ENCODE measurements around the gene TTC28.

Gene TTC28

GRCh38 chr22:28282405-28283067, 397.1 kb downstream of the TTC28 start:
- Histone ChIP-seq H3K36me3 (ENCODE audit: insufficient read depth, insufficient read length, low read length) (no peaks in the 10 kb centered on the region), H3K4me3 (ENCODE audit: insufficient read length, low read depth) (no peak overlapping the region), H3K27me3 (ENCODE audit: insufficient read depth, insufficient read length) (no peaks in the 10 kb centered on the region), H3K9ac (ENCODE audit: insufficient read length, low read depth) (no peak overlapping the region), H3K4me1 (ENCODE audit: insufficient read depth, insufficient read length) (no peaks in the 10 kb centered on the region), H3K9me3 (ENCODE audit: insufficient read depth, low read length) (no peaks in the 10 kb centered on the region)
- no peak for DNase-seq (ENCODE audit: low read depth, low spot score)
- no peak for TF ChIP-seq ZNF274 (IDR thresholded peaks at IDR 0.05; ENCODE audit: low read depth, low read length)
- TF ChIP-seq SUZ12 (IDR thresholded peaks at IDR 0.05; ENCODE audit: extremely low read depth, insufficient read depth, insufficient read length) = no peak
- TF ChIP-seq YY1 (IDR thresholded peaks at IDR 0.05; ENCODE audit: insufficient read depth, insufficient read length) = no peak

GRCh38 chr22:28279888-28280287, 399.8 kb downstream of the TTC28 start:
- H3K27me3 ChIP-seq (ENCODE audit: insufficient read depth, insufficient read length) = no peaks in the 10 kb centered on the region

GRCh38 chr22:28269277-28269676, 410.4 kb downstream of the TTC28 start:
- Histone ChIP-seq H3K4me1 (ENCODE audit: insufficient read depth, insufficient read length) (no peaks in the 10 kb centered on the region), H3K9me3 (ENCODE audit: insufficient read depth, low read length) (no peaks in the 10 kb centered on the region), H3K36me3 (ENCODE audit: insufficient read depth, insufficient read length, low read length) (no peaks in the 10 kb centered on the region), H3K9ac (ENCODE audit: insufficient read length, low read depth) (no peak overlapping the region), H3K4me3 (ENCODE audit: insufficient read length, low read depth) (no peak overlapping the region), H3K27me3 (ENCODE audit: insufficient read depth, insufficient read length) (no peaks in the 10 kb centered on the region)
- DNase-seq (ENCODE audit: low read depth, low spot score) = no peak
- TF ChIP-seq YY1 (IDR thresholded peaks at IDR 0.05; ENCODE audit: insufficient read depth, insufficient read length) (no peak), SUZ12 (IDR thresholded peaks at IDR 0.05; ENCODE audit: extremely low read depth, insufficient read depth, insufficient read length) (no peak), ZNF274 (IDR thresholded peaks at IDR 0.05; ENCODE audit: low read depth, low read length) (no peak)

More at GRCh38 chr22:28279888-28280287, 399.8 kb downstream of the TTC28 start:
- no peak for TF ChIP-seq YY1 (IDR thresholded peaks at IDR 0.05; ENCODE audit: insufficient read depth, insufficient read length)
- no peak for TF ChIP-seq ZNF274 (IDR thresholded peaks at IDR 0.05; ENCODE audit: low read depth, low read length)
- TF ChIP-seq SUZ12 (IDR thresholded peaks at IDR 0.05; ENCODE audit: extremely low read depth, insufficient read depth, insufficient read length) = no peak
- Histone ChIP-seq H3K9me3 (ENCODE audit: insufficient read depth, low read length) (no peaks in the 10 kb centered on the region), H3K4me1 (ENCODE audit: insufficient read depth, insufficient read length) (no peaks in the 10 kb centered on the region), H3K4me3 (ENCODE audit: insufficient read length, low read depth) (no peak overlapping the region), H3K9ac (ENCODE audit: insufficient read length, low read depth) (no peak overlapping the region), H3K36me3 (ENCODE audit: insufficient read depth, insufficient read length, low read length) (no peaks in the 10 kb centered on the region)
- DNase-seq (ENCODE audit: low read depth, low spot score) = no peak

- Histone ChIP-seq H3K4me3 (ENCODE audit: insufficient read length, low read depth) (no peak overlapping the region), H3K9me3 (ENCODE audit: insufficient read depth, low read length) (no peaks in the 10 kb centered on the region), H3K4me1 (ENCODE audit: insufficient read depth, insufficient read length) (no peaks in the 10 kb centered on the region), H3K36me3 (ENCODE audit: insufficient read depth, insufficient read length, low read length) (no peaks in the 10 kb centered on the region), H3K9ac (ENCODE audit: insufficient read length, low read depth) (no peak overlapping the region), H3K27me3 (ENCODE audit: insufficient read depth, insufficient read length) (no peaks in the 10 kb centered on the region)
- DNase-seq (ENCODE audit: low read depth, low spot score) = no peak
- TF ChIP-seq YY1 (IDR thresholded peaks at IDR 0.05; ENCODE audit: insufficient read depth, insufficient read length) = no peak
- no peak for TF ChIP-seq SUZ12 (IDR thresholded peaks at IDR 0.05; ENCODE audit: extremely low read depth, insufficient read depth, insufficient read length)
- no peak for TF ChIP-seq ZNF274 (IDR thresholded peaks at IDR 0.05; ENCODE audit: low read depth, low read length)
Measured at GRCh38 chr22:28268850-28269249, 410.8 kb downstream of the TTC28 start.

- no peaks in the 10 kb centered on the region for H3K9me3 ChIP-seq (ENCODE audit: insufficient read depth, low read length)
- no peak overlapping the region for H3K4me3 ChIP-seq (ENCODE audit: insufficient read length, low read depth)
- no peak for TF ChIP-seq SUZ12 (IDR thresholded peaks at IDR 0.05; ENCODE audit: extremely low read depth, insufficient read depth, insufficient read length)
- no peak for TF ChIP-seq YY1 (IDR thresholded peaks at IDR 0.05; ENCODE audit: insufficient read depth, insufficient read length)
- TF ChIP-seq ZNF274 (IDR thresholded peaks at IDR 0.05; ENCODE audit: low read depth, low read length) = no peak
- no peaks in the 10 kb centered on the region for H3K4me1 ChIP-seq (ENCODE audit: insufficient read depth, insufficient read length)
- no peaks in the 10 kb centered on the region for H3K27me3 ChIP-seq (ENCODE audit: insufficient read depth, insufficient read length)
- H3K36me3 ChIP-seq (ENCODE audit: insufficient read depth, insufficient read length, low read length) = no peaks in the 10 kb centered on the region
- DNase-seq (ENCODE audit: low read depth, low spot score) = no peak
- no peak overlapping the region for H3K9ac ChIP-seq (ENCODE audit: insufficient read length, low read depth)
Measured at GRCh38 chr22:28268171-28268570, 411.5 kb downstream of the TTC28 start.

GRCh38 chr22:28260619-28261018, 419.0 kb downstream of the TTC28 start:
- DNase-seq (ENCODE audit: low read depth, low spot score) = no peak
- H3K27me3 ChIP-seq (ENCODE audit: insufficient read depth, insufficient read length) = no peaks in the 10 kb centered on the region
- no peaks in the 10 kb centered on the region for H3K36me3 ChIP-seq (ENCODE audit: insufficient read depth, insufficient read length, low read length)

GRCh38 chr22:28259774-28260312, 419.8 kb downstream of the TTC28 start:
- no peak for TF ChIP-seq YY1 (IDR thresholded peaks at IDR 0.05; ENCODE audit: insufficient read depth, insufficient read length)
- TF ChIP-seq ZNF274 (IDR thresholded peaks at IDR 0.05; ENCODE audit: low read depth, low read length) = no peak
- TF ChIP-seq SUZ12 (IDR thresholded peaks at IDR 0.05; ENCODE audit: extremely low read depth, insufficient read depth, insufficient read length) = no peak
- DNase-seq (ENCODE audit: low read depth, low spot score) = no peak
- H3K27me3 ChIP-seq (ENCODE audit: insufficient read depth, insufficient read length) = no peaks in the 10 kb centered on the region
- no peak overlapping the region for H3K4me3 ChIP-seq (ENCODE audit: insufficient read length, low read depth)
- no peaks in the 10 kb centered on the region for H3K9me3 ChIP-seq (ENCODE audit: insufficient read depth, low read length)
- no peaks in the 10 kb centered on the region for H3K36me3 ChIP-seq (ENCODE audit: insufficient read depth, insufficient read length, low read length)
- H3K9ac ChIP-seq (ENCODE audit: insufficient read length, low read depth) = no peak overlapping the region
- no peaks in the 10 kb centered on the region for H3K4me1 ChIP-seq (ENCODE audit: insufficient read depth, insufficient read length)

More at GRCh38 chr22:28260619-28261018, 419.0 kb downstream of the TTC28 start:
- H3K9me3 ChIP-seq (ENCODE audit: insufficient read depth, low read length) = no peaks in the 10 kb centered on the region
- H3K4me3 ChIP-seq (ENCODE audit: insufficient read length, low read depth) = no peak overlapping the region
- TF ChIP-seq SUZ12 (IDR thresholded peaks at IDR 0.05; ENCODE audit: extremely low read depth, insufficient read depth, insufficient read length) (no peak), ZNF274 (IDR thresholded peaks at IDR 0.05; ENCODE audit: low read depth, low read length) (no peak), YY1 (IDR thresholded peaks at IDR 0.05; ENCODE audit: insufficient read depth, insufficient read length) (no peak)
- no peak overlapping the region for H3K9ac ChIP-seq (ENCODE audit: insufficient read length, low read depth)
- H3K4me1 ChIP-seq (ENCODE audit: insufficient read depth, insufficient read length) = no peaks in the 10 kb centered on the region
